GM23338 (cell line): ENCODE data around the gene PIWIL4. TPM values are rescaled to one million over a fixed set of nuclear protein-coding genes. Genes with fewer than 3 reads are reported as not detected.
A peak's percentile ranks its signal among the peaks of the same experiment; 100 is the strongest.

Source experiments
- ATAC-seq: fragments of 200-7000 bp; cut with Tn5 transposase; 3 replicates; pipeline ENCODE4 v1.9.1; 2020
- DNase-seq: peaks from one replicate; pipeline ENCODE4 v3.0.0-alpha.2; 2015; ENCODE audit warnings: low spot score
- H2AFZ ChIP-seq: fragments of 200-600 bp; sonication (generic); 2 replicates; pipeline ENCODE4 v1.8.0; 2016; ENCODE audit warnings: antibody characterized with exemption, mild to moderate bottlenecking, moderate library complexity
- H3F3A ChIP-seq: fragments of 200-600 bp; sonication (generic); replicated peaks from 2 replicates; pipeline ENCODE4 v1.8.0; 2017; ENCODE audit warnings: antibody characterized with exemption, mixed run types, low read depth
- H3K27ac ChIP-seq: fragments of 200-600 bp; sonication (generic); 2 replicates; pipeline ENCODE4 v1.6.1; 2016; ENCODE audit warnings: low read depth
- H3K27me3 ChIP-seq: fragments of 200-600 bp; sonication (generic); 2 replicates; pipeline ENCODE4 v1.8.0; 2016; ENCODE audit warnings: mild to moderate bottlenecking, mixed run types, moderate library complexity; ENCODE audit not compliant: insufficient read depth
- H3K36me3 ChIP-seq: fragments of 200-600 bp; sonication (generic); 2 replicates; pipeline ENCODE4 v1.8.0; 2016; ENCODE audit warnings: mild to moderate bottlenecking; ENCODE audit not compliant: insufficient read depth
- H3K4me1 ChIP-seq: fragments of 200-600 bp; sonication (generic); 2 replicates; pipeline ENCODE4 v1.8.0; 2016; ENCODE audit warnings: mild to moderate bottlenecking, moderate library complexity; ENCODE audit not compliant: insufficient read depth
- H3K4me2 ChIP-seq: fragments of 200-600 bp; sonication (generic); 2 replicates; pipeline ENCODE4 v1.7.1; 2017; ENCODE audit warnings: mixed run types
- H3K4me3 ChIP-seq: fragments of 200-600 bp; sonication (generic); 2 replicates; pipeline ENCODE4 v1.6.1; 2016; ENCODE audit warnings: mixed run types
- H3K79me2 ChIP-seq: fragments of 200-600 bp; sonication (generic); replicated peaks from 2 replicates; pipeline ENCODE4 v1.8.0; 2017; ENCODE audit warnings: mild to moderate bottlenecking; ENCODE audit not compliant: insufficient read depth
- H3K9me2 ChIP-seq: fragments of 200-600 bp; sonication (generic); 2 replicates; pipeline ENCODE4 v1.8.0; 2017; ENCODE audit not compliant: insufficient read depth
- H4K20me1 ChIP-seq: fragments of 200-600 bp; sonication (generic); replicated peaks from 2 replicates; pipeline ENCODE4 v1.8.0; 2017; ENCODE audit warnings: mild to moderate bottlenecking; ENCODE audit not compliant: insufficient read depth
- H3K27ac Mint-ChIP-seq: 2 replicates; pipeline ENCODE4 v1.8.0; 2020; ENCODE audit warnings: inconsistent platforms, mild to moderate bottlenecking, moderate library complexity, mixed read lengths
- H3K27me3 Mint-ChIP-seq: 3 replicates; pipeline ENCODE4 v1.8.0; 2022; ENCODE audit warnings: low read depth, mild to moderate bottlenecking, moderate library complexity, mixed read lengths, inconsistent platforms; ENCODE audit not compliant: insufficient read depth, poor library complexity
- H3K36me3 Mint-ChIP-seq: 3 replicates; pipeline ENCODE4 v1.8.0; 2021; ENCODE audit warnings: low read depth, mild to moderate bottlenecking, inconsistent platforms, moderate library complexity, mixed read lengths
- H3K4me1 Mint-ChIP-seq: 3 replicates; pipeline ENCODE4 v1.8.0; 2020; ENCODE audit warnings: mild to moderate bottlenecking, inconsistent platforms, mixed read lengths
- H3K4me3 Mint-ChIP-seq: 3 replicates; pipeline ENCODE4 v1.8.0; 2021; ENCODE audit warnings: moderate library complexity, mild to moderate bottlenecking, inconsistent platforms, mixed read lengths
- H3K9me3 Mint-ChIP-seq: 3 replicates; pipeline ENCODE4 v1.8.0; 2020; ENCODE audit warnings: moderate library complexity, mild to moderate bottlenecking, inconsistent platforms, mixed read lengths
- CTCF ChIP-seq, 2 experiments: fragments of 200-600 bp in 1 of 2; sonication (generic) in 1 of 2; conservative IDR thresholded peaks; 2 replicates each; pipeline versions ENCODE4 v1.5.1 to v1.6.1; 2016 to 2017; ENCODE audit warnings: antibody characterized with exemption in 2 of 2, low read depth in 2 of 2, mild to moderate bottlenecking in 2 of 2, moderate library complexity in 1 of 2
- ETS1 ChIP-seq: IDR thresholded peaks from 2 replicates; pipeline ENCODE4 v1.6.1; 2016; ENCODE audit warnings: antibody characterized with exemption
- EZH2 ChIP-seq: fragments of 200-600 bp; sonication (generic); IDR thresholded peaks from one replicate; pipeline ENCODE4 v1.8.0; 2017; ENCODE audit warnings: antibody characterized with exemption, mild to moderate bottlenecking, low read depth; ENCODE audit not compliant: unreplicated experiment
- EZH2phosphoT487 ChIP-seq: fragments of 200-600 bp; sonication (generic); IDR thresholded peaks from one replicate; pipeline ENCODE4 v1.8.1; 2018; ENCODE audit warnings: antibody characterized with exemption; ENCODE audit not compliant: unreplicated experiment
- JUNB ChIP-seq: IDR thresholded peaks from one replicate; pipeline ENCODE4 v1.6.1; 2016; ENCODE audit warnings: antibody characterized with exemption; ENCODE audit not compliant: unreplicated experiment
- NANOG ChIP-seq: IDR thresholded peaks from 2 replicates; pipeline ENCODE4 v1.6.1; 2016; ENCODE audit warnings: antibody characterized with exemption, borderline replicate concordance
- POLR2AphosphoS5 ChIP-seq: IDR thresholded peaks from 2 replicates; pipeline ENCODE4 v1.6.1; 2016; ENCODE audit warnings: antibody characterized with exemption, low read depth
- STAT1 ChIP-seq: IDR thresholded peaks from one replicate; pipeline ENCODE4 v1.6.1; 2016; ENCODE audit warnings: antibody characterized with exemption; ENCODE audit not compliant: unreplicated experiment
- ZNF114 ChIP-seq: fragments of 250-450 bp; sonication (Bioruptor Pico); IDR thresholded peaks from 2 replicates; pipeline ENCODE4 v1.5.0; 2020; ENCODE audit warnings: mild to moderate bottlenecking, moderate library complexity
- ZNF462 ChIP-seq: fragments of 250-450 bp; sonication (Bioruptor Pico); IDR thresholded peaks from 2 replicates; pipeline ENCODE4 v1.5.0; 2020; ENCODE audit warnings: mild to moderate bottlenecking, moderate library complexity
- polyA plus RNA-seq: library from polyadenylated mRNA; unstranded; fragments of >200 nt; fragmentation: Nextera tagmentation; extraction: Ambion mirVana; gene quantifications from 2 replicates; pipeline ENCODE4 v1.2.1, GENCODE V29; 2016
- total RNA-seq: library from RNA; depleted of rRNA; stranded (reverse); fragments of >200 nt; shearing (Covaris generic); gene quantifications from 2 replicates; pipeline ENCODE4 v1.2.3, GENCODE V29; 2014

PIWIL4 gene
- total and polyA plus RNA-seq, 2 experiments from 2014 or later: 0.23 to 0.66 TPM

- DNase-seq (no peak), ATAC-seq (peak; percentile 9; the same call in 2 of the 3 replicates)
- Histone ChIP-seq H2AFZ (no peak overlapping the region), H3K4me1 (peaks cover 44% of the 10 kb centered on the region), H3K27me3 (no peaks in the 10 kb centered on the region), H4K20me1 (no peaks in the 10 kb centered on the region), H3F3A (peaks cover 14% of the 10 kb centered on the region; the same call in 1 of the 2 replicates), H3K27ac (peak overlapping the region; percentile 93), H3K36me3 (peaks cover 12% of the 10 kb centered on the region; the same call in 1 of the 2 replicates), H3K79me2 (peaks cover 50% of the 10 kb centered on the region), H3K4me3 (peak overlapping the region; percentile 83), H3K9me2 (no peaks in the 10 kb centered on the region), H3K4me2 (peak overlapping the region; percentile 80)
- TF ChIP-seq ZNF114 (CRISPR knock-in tag) (no peak), POLR2AphosphoS5 (peak; percentile 10), CTCF (conservative IDR thresholded peaks at IDR 0.05; ENCODE audit: low read depth in 2 of 2) (no peak)
- H3K27me3 Mint-ChIP-seq: peaks cover 14% of the 10 kb centered on the region
- H3K36me3 Mint-ChIP-seq: peaks cover 52% of the 10 kb centered on the region
- H3K4me1 Mint-ChIP-seq: peaks cover 75% of the 10 kb centered on the region
- peak overlapping the region; percentile 79 for H3K4me3 Mint-ChIP-seq
- peaks cover 5% of the 10 kb centered on the region; the same call in 2 of the 3 replicates for H3K9me3 Mint-ChIP-seq
- H3K27ac Mint-ChIP-seq: peak overlapping the region; percentile 96
Observed at GRCh38 chr11:94650756-94651155, 83.6 kb downstream of the PIWIL4 start.

- Mint-ChIP-seq H3K27me3 (peaks cover 15% of the 10 kb centered on the region), H3K4me1 (peaks cover 75% of the 10 kb centered on the region), H3K4me3 (peak overlapping the region; percentile 79), H3K27ac (peak overlapping the region; percentile 97; the same call in 1 of the 2 replicates), H3K36me3 (peaks cover 72% of the 10 kb centered on the region), H3K9me3 (peaks cover 5% of the 10 kb centered on the region; the same call in 2 of the 3 replicates)
- H3K79me2 ChIP-seq: peaks cover 55% of the 10 kb centered on the region
- H3K27me3 ChIP-seq: no peaks in the 10 kb centered on the region
- DNase-seq: no peak
- peaks cover 22% of the 10 kb centered on the region; the same call in 1 of the 2 replicates for H3K36me3 ChIP-seq
- H3F3A ChIP-seq: peaks cover 14% of the 10 kb centered on the region; the same call in 1 of the 2 replicates
- no peaks in the 10 kb centered on the region for H4K20me1 ChIP-seq
- no peak overlapping the region for H2AFZ ChIP-seq
- peak overlapping the region; percentile 83 for H3K4me3 ChIP-seq
- no peaks in the 10 kb centered on the region for H3K9me2 ChIP-seq
- peak overlapping the region; percentile 93 for H3K27ac ChIP-seq
- H3K4me2 ChIP-seq: peak overlapping the region; percentile 80
- ATAC-seq: no peak
- H3K4me1 ChIP-seq: peaks cover 45% of the 10 kb centered on the region
- TF ChIP-seq CTCF (conservative IDR thresholded peaks at IDR 0.05; ENCODE audit: low read depth in 2 of 2): no peak
- TF ChIP-seq ETS1: no peak
- no peak for TF ChIP-seq EZH2phosphoT487
- no peak for TF ChIP-seq STAT1
- no peak for TF ChIP-seq JUNB
- no peak for TF ChIP-seq NANOG
- no peak for TF ChIP-seq ZNF462 (CRISPR knock-in tag)
- no peak for TF ChIP-seq EZH2
Observed at GRCh38 chr11:94652735-94653284, 85.6 kb downstream of the PIWIL4 start.
